Activated T-helper 17 cell treated with anti-CD3 and anti-CD28 coated beads, Interleukin-2, amount 50 U/mL, for 72 hours (primary cell): ENCODE results near the gene TP63. TPM values are rescaled to one million over a fixed set of nuclear protein-coding genes. Genes with fewer than 3 reads are reported as not detected.

Source experiments
- ATAC-seq: fragments of 150-1000 bp; cut with Tn5 transposase; replicated peaks from 2 replicates; pipeline ENCODE4 v1.10.0; 2021; ENCODE audit warnings: mild to moderate bottlenecking, moderate library complexity
- H3K27ac Mint-ChIP-seq: one replicate; pipeline ENCODE4 v1.8.0; 2022; ENCODE audit warnings: mixed read lengths
- H3K27me3 Mint-ChIP-seq: one replicate; pipeline ENCODE4 v1.8.0; 2022; ENCODE audit warnings: mixed read lengths
- H3K36me3 Mint-ChIP-seq: one replicate; pipeline ENCODE4 v1.8.0; 2022; ENCODE audit warnings: low read depth, mild to moderate bottlenecking, mixed read lengths
- H3K4me1 Mint-ChIP-seq: one replicate; pipeline ENCODE4 v1.8.0; 2022; ENCODE audit warnings: mixed read lengths
- H3K4me3 Mint-ChIP-seq: one replicate; pipeline ENCODE4 v1.8.0; 2022; ENCODE audit warnings: mild to moderate bottlenecking, mixed read lengths
- H3K9me3 Mint-ChIP-seq: one replicate; pipeline ENCODE4 v1.8.0; 2022; ENCODE audit warnings: mixed read lengths
- total RNA-seq, 2 donors: library from RNA; stranded (reverse); gene quantifications; one replicate each; pipeline ENCODE4 v1.2.3, GENCODE V29; 2022

Gene TP63
- total RNA-seq, 2 donors from 2014 or later: 0.76 to 0.98 TPM

- H3K36me3 Mint-ChIP-seq: no peaks in the 10 kb centered on the region
- H3K9me3 Mint-ChIP-seq: no peaks in the 10 kb centered on the region
- H3K4me3 Mint-ChIP-seq: no peak overlapping the region
- no peak for ATAC-seq
- H3K27me3 Mint-ChIP-seq: no peaks in the 10 kb centered on the region
- no peaks in the 10 kb centered on the region for H3K4me1 Mint-ChIP-seq
- no peak overlapping the region for H3K27ac Mint-ChIP-seq
These were observed 231.8 kb downstream of the TP63 start for GRCh38 chr3:189863031-189863430.

DNA sequence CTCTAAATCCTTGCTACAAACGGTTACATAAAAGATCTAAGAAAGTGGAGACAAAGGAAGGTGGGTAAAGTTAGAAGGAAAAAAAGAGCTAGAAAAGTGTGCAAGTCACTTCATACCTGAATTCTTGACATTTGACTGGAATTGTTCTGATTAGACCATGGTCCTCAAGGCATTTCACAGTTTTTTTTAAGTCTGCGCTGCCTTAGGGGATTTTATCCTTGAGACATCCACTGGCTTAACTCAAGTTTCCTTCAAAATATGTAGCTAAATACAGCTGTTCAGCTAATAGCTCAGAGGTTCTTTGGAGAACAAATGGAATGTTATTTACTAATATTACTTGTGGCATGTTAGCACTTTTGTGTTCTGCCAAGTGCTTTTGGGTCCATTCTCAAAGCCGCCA is 236.9 kb downstream of the TP63 start:
- H3K36me3 Mint-ChIP-seq: no peaks in the 10 kb centered on the region
- no peak overlapping the region for H3K27ac Mint-ChIP-seq
- ATAC-seq: no peak
- no peaks in the 10 kb centered on the region for H3K27me3 Mint-ChIP-seq
- peaks cover 3% of the 10 kb centered on the region for H3K9me3 Mint-ChIP-seq
- no peaks in the 10 kb centered on the region for H3K4me1 Mint-ChIP-seq
- H3K4me3 Mint-ChIP-seq: no peak overlapping the region

DNA sequence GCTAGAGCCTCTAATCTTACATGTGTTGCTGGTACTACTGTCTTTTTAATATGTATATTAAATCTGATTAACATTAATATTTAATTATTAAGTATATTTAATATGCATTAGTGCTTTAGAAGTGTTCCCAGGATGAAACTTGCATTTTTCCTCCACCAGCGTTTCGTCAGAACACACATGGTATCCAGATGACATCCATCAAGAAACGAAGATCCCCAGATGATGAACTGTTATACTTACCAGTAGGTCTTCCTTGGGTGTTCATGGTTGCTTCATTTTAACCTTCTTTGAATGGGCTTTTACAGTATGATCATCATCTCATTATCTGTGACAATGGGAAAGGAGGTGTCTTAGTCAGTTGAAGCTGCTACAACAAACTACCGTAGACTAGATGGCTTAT is 238.0 kb downstream of the TP63 start:
- Mint-ChIP-seq H3K27ac (no peak overlapping the region), H3K27me3 (no peaks in the 10 kb centered on the region), H3K4me1 (no peaks in the 10 kb centered on the region), H3K9me3 (peaks cover 3% of the 10 kb centered on the region), H3K36me3 (no peaks in the 10 kb centered on the region), H3K4me3 (no peak overlapping the region)
- ATAC-seq: no peak

DNA sequence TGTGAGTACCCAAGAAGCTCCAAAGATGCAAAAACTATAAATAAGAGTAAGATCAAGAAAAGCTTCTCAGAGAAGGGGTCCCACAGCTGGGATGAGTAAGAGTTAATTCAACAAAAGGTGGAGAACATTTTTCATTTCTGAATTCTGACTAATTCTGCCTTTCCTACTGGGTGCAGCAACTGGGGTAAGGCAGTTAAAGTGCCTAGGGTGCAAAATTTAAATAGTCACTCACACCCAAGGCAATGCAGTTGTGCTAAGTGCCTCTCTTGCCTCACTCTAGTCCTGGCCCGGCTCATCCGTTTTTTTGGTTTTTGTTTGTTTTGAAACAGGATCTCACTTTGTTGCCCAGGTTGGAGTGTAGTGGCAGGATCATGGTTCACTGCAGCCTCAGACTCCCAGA is 240.2 kb downstream of the TP63 start:
- no peak for ATAC-seq
- Mint-ChIP-seq H3K27ac (no peak overlapping the region), H3K4me1 (no peaks in the 10 kb centered on the region), H3K36me3 (no peaks in the 10 kb centered on the region), H3K4me3 (no peak overlapping the region), H3K9me3 (peaks cover 3% of the 10 kb centered on the region), H3K27me3 (no peaks in the 10 kb centered on the region)

GRCh38 chr3:189883113-189883753 is 252.0 kb downstream of the TP63 start:
- H3K27ac Mint-ChIP-seq: no peak overlapping the region
- no peak overlapping the region for H3K4me3 Mint-ChIP-seq
- peaks cover 12% of the 10 kb centered on the region for H3K27me3 Mint-ChIP-seq
- no peaks in the 10 kb centered on the region for H3K4me1 Mint-ChIP-seq
- H3K9me3 Mint-ChIP-seq: no peaks in the 10 kb centered on the region
- no peak for ATAC-seq
- H3K36me3 Mint-ChIP-seq: no peaks in the 10 kb centered on the region

- Mint-ChIP-seq H3K36me3 (no peaks in the 10 kb centered on the region), H3K27me3 (no peaks in the 10 kb centered on the region), H3K4me1 (no peaks in the 10 kb centered on the region), H3K27ac (no peak overlapping the region), H3K9me3 (no peaks in the 10 kb centered on the region), H3K4me3 (no peak overlapping the region)
- no peak for ATAC-seq
These were observed 259.3 kb downstream of the TP63 start for GRCh38 chr3:189890496-189890895.

GRCh38 chr3:189896533-189896932 is 265.3 kb downstream of the TP63 start:
- no peak for ATAC-seq
- Mint-ChIP-seq H3K9me3 (no peaks in the 10 kb centered on the region), H3K36me3 (no peaks in the 10 kb centered on the region), H3K27ac (no peak overlapping the region), H3K4me1 (no peaks in the 10 kb centered on the region), H3K4me3 (no peak overlapping the region), H3K27me3 (peaks cover 3% of the 10 kb centered on the region)

GRCh38 chr3:189897406-189897805 is 266.2 kb downstream of the TP63 start:
- H3K4me1 Mint-ChIP-seq: no peaks in the 10 kb centered on the region
- peaks cover 3% of the 10 kb centered on the region for H3K27me3 Mint-ChIP-seq
- H3K27ac Mint-ChIP-seq: no peak overlapping the region
- no peaks in the 10 kb centered on the region for H3K36me3 Mint-ChIP-seq
- H3K4me3 Mint-ChIP-seq: no peak overlapping the region
- ATAC-seq: no peak
- H3K9me3 Mint-ChIP-seq: no peaks in the 10 kb centered on the region

- Mint-ChIP-seq H3K4me1 (no peaks in the 10 kb centered on the region), H3K4me3 (no peak overlapping the region), H3K36me3 (no peaks in the 10 kb centered on the region), H3K9me3 (no peaks in the 10 kb centered on the region), H3K27me3 (peaks cover 3% of the 10 kb centered on the region), H3K27ac (no peak overlapping the region)
- ATAC-seq: no peak
These were observed 267.5 kb downstream of the TP63 start for GRCh38 chr3:189898559-189899153.

DNA sequence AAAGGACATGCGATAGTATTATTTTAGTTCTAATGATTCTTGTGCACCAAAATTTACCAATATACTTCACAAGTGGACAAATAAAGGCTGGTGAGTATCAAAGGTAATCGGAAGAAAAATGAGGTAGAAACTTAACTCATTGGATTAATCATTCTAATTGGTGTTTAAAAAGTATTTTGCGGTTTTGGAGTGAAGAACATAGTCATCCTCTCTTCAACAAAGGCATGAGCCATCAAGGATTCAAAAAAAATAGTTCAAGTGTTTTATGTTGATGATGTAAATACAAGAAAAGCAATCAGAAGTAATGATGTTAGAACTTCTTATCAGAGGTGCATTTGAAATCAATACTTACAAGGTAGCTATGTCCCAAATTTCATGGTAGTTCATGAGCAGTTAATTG is 268.0 kb downstream of the TP63 start:
- Mint-ChIP-seq H3K4me1 (no peaks in the 10 kb centered on the region), H3K36me3 (no peaks in the 10 kb centered on the region), H3K4me3 (no peak overlapping the region), H3K27me3 (peaks cover 3% of the 10 kb centered on the region), H3K27ac (no peak overlapping the region), H3K9me3 (no peaks in the 10 kb centered on the region)
- no peak for ATAC-seq

DNA sequence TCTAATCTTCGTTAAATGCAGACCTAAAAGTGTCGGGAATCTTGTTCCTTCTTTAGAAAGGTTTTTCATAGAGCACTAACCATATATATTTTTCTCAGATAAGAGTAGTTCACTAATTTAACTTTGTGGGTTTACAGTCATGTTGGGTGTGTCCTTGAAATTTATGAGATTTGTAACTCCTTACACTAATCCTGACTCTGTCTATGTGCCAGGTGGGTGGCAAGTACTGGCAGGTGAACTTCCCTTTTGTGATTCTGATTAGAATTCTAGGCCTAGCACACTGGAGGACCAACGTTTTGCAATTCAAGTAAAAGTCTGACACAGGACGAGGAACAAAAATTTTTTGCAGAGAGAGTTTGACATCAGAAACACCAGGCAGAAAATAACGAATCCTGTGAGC is 269.4 kb downstream of the TP63 start:
- H3K9me3 Mint-ChIP-seq: no peaks in the 10 kb centered on the region
- no peak overlapping the region for H3K27ac Mint-ChIP-seq
- peaks cover 3% of the 10 kb centered on the region for H3K27me3 Mint-ChIP-seq

GRCh38 chr3:189901481-189901880 is 270.3 kb downstream of the TP63 start:
- Mint-ChIP-seq H3K27me3 (peaks cover 3% of the 10 kb centered on the region), H3K27ac (no peak overlapping the region), H3K4me1 (no peaks in the 10 kb centered on the region), H3K9me3 (no peaks in the 10 kb centered on the region), H3K4me3 (no peak overlapping the region), H3K36me3 (no peaks in the 10 kb centered on the region)
- no peak for ATAC-seq

More for the DNA sequence above, 269.4 kb downstream of the TP63 start:
- Mint-ChIP-seq H3K4me1 (no peaks in the 10 kb centered on the region), H3K36me3 (no peaks in the 10 kb centered on the region), H3K4me3 (no peak overlapping the region)
- ATAC-seq: no peak

DNA sequence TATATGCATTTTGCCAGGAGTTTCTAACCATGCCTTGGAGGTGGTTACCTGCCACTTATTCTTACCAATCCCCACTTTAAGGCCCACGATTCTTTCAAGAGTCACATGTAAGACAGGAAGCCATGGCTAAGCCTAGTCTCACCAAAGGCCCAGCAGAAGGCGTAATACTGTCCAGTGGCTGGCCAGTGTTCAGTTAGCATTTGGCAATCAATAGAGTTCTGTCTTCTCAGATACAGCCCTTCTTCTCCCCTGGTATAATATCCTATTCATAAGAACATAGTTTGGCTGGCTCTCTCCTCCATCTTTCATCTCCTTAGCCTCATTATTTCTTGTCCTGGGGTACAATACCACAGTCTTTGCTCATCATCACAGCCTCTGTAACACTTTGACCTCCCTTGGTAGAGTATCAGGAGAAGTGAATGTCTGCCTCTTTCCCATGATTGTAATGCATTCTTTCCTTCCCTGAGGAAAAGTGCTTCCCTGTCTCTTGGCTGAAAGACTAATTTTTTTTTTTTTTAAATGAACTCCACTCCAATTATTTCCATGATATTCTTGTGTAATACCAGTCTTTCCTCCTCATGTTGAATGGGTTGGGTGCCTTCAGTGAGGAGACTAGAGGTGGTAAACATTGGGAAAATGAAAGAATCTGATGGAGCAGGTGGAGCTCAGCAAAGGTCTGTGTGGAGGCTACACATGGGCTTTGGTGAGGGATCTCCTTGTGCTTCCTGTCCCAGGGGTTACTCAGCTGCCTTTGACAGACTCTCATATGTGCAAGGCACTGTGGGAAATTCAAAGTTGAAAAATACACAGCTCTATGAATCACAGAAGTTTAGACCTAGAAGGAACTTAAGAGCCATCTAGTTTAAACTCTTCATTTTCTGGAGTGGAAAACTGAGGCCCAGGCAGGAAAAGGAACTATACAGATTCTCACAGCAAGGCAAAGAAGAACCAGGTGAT is 271.3 kb downstream of the TP63 start:
- H3K36me3 Mint-ChIP-seq: no peaks in the 10 kb centered on the region
- no peaks in the 10 kb centered on the region for H3K4me1 Mint-ChIP-seq
- H3K27ac Mint-ChIP-seq: no peak overlapping the region
- H3K9me3 Mint-ChIP-seq: no peaks in the 10 kb centered on the region
- ATAC-seq: no peak
- no peak overlapping the region for H3K4me3 Mint-ChIP-seq
- peaks cover 10% of the 10 kb centered on the region for H3K27me3 Mint-ChIP-seq

- no peaks in the 10 kb centered on the region for H3K36me3 Mint-ChIP-seq
- H3K27ac Mint-ChIP-seq: no peak overlapping the region
- ATAC-seq: no peak
- no peak overlapping the region for H3K4me3 Mint-ChIP-seq
- H3K27me3 Mint-ChIP-seq: peaks cover 10% of the 10 kb centered on the region
- H3K4me1 Mint-ChIP-seq: no peaks in the 10 kb centered on the region
- no peaks in the 10 kb centered on the region for H3K9me3 Mint-ChIP-seq
These were observed 272.5 kb downstream of the TP63 start for GRCh38 chr3:189903562-189904250.
